NCI-H2196 (cell line): ENCODE measurements around the gene TRDN.
"Not testable (repeated sequence)": the region's sequence is repeated elsewhere in the genome, so short reads cannot be mapped to it uniquely, and the experiment has no call there.

ENCODE experiments used
- DNase-seq: peaks from one replicate; lab custom pipeline; 2025; ENCODE audit not compliant: unreplicated experiment; lab: John Stamatoyannopoulos, UW

Gene TRDN

DNA sequence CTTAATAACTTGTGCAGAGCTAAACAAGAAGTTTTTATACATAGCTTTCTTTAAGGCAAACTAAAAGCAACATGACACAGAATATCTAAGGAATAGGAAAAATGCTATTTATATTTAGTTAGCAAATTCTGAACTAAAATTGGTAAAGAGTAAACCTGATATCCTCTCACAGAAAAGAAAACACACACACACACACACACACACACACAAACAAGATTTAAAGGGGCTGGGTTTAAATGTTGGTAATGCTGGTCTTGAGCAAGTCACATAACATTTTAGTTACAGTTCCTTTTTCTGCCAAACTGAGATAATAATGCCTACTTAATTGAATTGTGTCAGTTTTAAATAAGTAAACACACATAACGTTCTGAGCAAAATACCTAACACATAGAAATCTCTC, 1.6 kb downstream of the TRDN start:
- no peak for DNase-seq

DNA sequence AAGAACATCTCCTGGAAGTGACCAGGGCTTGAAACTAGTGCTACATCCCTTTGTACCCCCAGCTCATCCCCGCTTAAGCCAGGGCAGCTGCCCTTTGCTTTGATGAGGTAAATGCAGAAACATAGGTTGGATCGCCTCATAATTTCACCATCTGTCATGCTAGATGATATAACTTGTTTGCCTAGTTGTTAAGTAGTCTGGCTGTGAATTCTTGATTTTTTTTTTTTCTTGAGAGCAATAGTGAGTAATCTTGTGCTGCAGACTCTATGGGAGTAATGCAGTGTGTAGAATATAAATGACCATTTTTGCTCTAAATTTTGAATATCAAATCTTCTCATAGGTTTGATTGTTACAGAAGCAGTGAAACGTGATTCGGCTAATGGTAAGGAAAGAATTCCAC, 4.1 kb downstream of the TRDN start:
- DNase-seq, result no peak

GRCh38 chr6:123629258-123629941, 7.3 kb downstream of the TRDN start:
- DNase-seq, result no peak

DNA sequence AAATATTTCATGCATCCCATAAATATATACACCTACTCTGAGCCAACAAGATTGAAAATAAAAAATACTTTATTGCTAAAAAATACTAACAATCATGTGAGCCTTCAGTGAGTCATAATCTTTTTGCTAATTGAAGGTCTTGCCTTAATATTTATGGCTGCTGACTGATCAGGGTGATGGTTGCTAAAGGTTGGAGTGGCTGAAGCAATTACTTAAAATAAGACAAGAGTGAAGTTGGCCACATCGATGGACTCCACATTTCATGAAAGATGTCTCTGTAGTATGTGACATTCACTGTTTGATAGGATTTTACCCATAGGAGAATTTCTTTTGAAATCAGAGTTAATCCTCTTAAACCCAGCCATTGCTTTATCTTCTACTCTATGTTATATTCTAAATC, 11.1 kb downstream of the TRDN start:
- DNase-seq, result no peak

DNA sequence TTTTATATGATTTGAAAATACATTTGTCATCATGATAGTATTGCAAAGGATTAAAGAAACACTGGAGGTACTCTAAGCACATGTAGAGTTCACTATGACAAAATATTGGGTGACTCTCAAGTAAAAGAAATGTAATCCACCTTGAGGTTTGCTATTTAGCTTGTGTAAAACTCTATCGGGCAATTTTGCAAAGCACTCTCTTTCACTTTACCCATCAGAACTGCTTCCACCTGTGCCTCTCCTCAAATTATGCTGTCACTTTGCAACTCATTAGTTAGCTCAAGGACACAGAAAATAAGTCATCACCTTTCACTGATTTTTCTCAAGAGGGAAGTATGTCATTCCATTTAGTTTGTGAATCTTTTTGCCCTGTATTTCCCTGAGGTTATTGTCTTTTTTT, 14.0 kb downstream of the TRDN start:
- no peak for DNase-seq

GRCh38 chr6:123619156-123619555, 17.6 kb downstream of the TRDN start:
- no peak for DNase-seq

GRCh38 chr6:123616942-123617341, 19.8 kb downstream of the TRDN start:
- DNase-seq, result no peak

GRCh38 chr6:123616016-123616415, 20.7 kb downstream of the TRDN start:
- no peak for DNase-seq

- DNase-seq, result no peak
These were observed 26.0 kb downstream of the TRDN start for GRCh38 chr6:123610779-123611178.

GRCh38 chr6:123604067-123604466, 32.7 kb downstream of the TRDN start:
- DNase-seq, result no peak

GRCh38 chr6:123598011-123598410, 38.7 kb downstream of the TRDN start:
- no peak for DNase-seq

GRCh38 chr6:123594776-123595175, 42.0 kb downstream of the TRDN start:
- DNase-seq, result no peak

GRCh38 chr6:123592426-123592825, 44.3 kb downstream of the TRDN start:
- no peak for DNase-seq

GRCh38 chr6:123589973-123590372, 46.8 kb downstream of the TRDN start:
- DNase-seq, result no peak

DNA sequence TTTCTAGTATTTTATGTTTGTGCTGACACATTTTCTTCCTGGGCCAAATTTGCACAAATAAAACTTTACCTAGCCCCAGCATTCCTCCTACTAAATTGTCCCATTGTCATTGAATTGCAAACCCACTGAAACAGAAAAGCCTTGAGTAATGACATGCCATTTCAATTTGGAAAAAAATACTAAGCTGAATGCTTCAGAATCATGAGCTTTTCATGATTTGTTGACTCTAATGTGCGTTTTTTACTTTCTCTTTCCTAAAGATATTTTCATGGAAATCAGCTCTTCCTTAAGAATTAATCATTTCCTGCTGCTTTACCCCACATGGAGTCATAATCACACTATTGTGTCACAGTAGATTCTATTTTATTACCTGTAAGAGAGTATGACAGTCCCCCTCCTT, 47.4 kb downstream of the TRDN start:
- no peak for DNase-seq

DNA sequence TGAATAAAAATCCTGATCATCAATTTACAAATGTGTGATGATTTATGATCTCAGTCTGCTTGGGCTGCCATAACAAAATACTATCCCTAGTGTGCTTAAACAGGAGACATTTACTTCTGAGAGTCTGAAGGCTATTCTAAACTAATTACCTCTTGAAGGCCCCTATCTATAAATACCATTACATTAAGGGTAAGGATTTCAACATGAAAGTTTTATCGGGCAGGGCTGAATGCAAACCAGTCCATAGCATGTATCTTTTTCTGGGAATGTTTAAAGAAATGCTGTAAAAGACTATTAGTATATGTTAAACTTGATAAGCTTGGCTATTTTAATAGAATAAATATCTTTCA, 48.2 kb downstream of the TRDN start:
- no peak for DNase-seq

- no peak for DNase-seq
These were observed 48.8 kb downstream of the TRDN start for GRCh38 chr6:123587838-123588545.

GRCh38 chr6:123587407-123587806, 49.3 kb downstream of the TRDN start:
- not testable (repeated sequence) for DNase-seq

GRCh38 chr6:123580331-123580730, 56.4 kb downstream of the TRDN start:
- DNase-seq, result no peak

DNA sequence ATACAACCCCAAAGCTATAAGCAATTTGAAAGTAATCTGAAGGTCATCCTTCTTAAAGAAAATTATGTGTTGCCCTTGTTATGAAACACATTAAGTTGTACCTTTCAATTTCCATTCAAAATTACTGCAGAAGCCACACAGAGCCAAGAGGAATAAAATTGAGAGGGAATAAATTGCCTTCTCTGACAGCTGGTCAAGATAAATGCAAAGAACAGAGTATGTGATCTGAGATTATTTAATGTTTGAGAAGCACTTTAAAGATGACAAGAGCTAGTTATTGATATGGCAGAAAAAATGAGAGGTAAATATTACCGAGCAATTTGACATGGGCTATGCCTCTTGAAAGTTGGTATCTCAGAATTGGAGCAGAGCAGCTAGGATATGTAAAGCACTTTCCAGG, 61.6 kb downstream of the TRDN start:
- DNase-seq, result no peak

GRCh38 chr6:123570813-123571684, 65.7 kb downstream of the TRDN start:
- no peak for DNase-seq

GRCh38 chr6:123569575-123569974, 67.2 kb downstream of the TRDN start:
- DNase-seq, result no peak
